H1 (cell line): ENCODE results near the gene TRIM14. TPM values are rescaled to one million over a fixed set of nuclear protein-coding genes. Genes with fewer than 3 reads are reported as not detected.

Experiments used
- CTCF ChIA-PET: fragments of 300-600 bp; sonication (Branson Sonifier 250); formaldehyde crosslinking; loops from one replicate; lab custom pipeline; 2021; ENCODE audit not compliant: partially characterized antibody; lab: Charles Lee
- POLR2A ChIA-PET: fragments of 300-600 bp; sonication (Branson Sonifier 250); formaldehyde crosslinking; loops from one replicate; lab custom pipeline; 2021; ENCODE audit warnings: inconsistent platforms; ENCODE audit not compliant: partially characterized antibody; lab: Charles Lee
- DNase-seq, 2 experiments: peaks; one replicate each; pipeline versions ENCODE4 v3.0.0 to v3.0.0-alpha.2; 2010 to 2022; ENCODE audit warnings: low spot score in 2 of 2, low read depth in 1 of 2, mixed read lengths in 1 of 2
- FAIRE-seq: peaks from 2 replicates; lab custom pipeline; 2011; peaks lifted over from hg19 to GRCh38; lab: Jason Lieb, UNC
- H2AFZ ChIP-seq: 2 replicates; pipeline ENCODE4 v1.8.1; 2012; ENCODE audit warnings: low read length, inconsistent platforms
- H2AK5ac ChIP-seq: 2 replicates; pipeline ENCODE4 v1.6.1; 2013; ENCODE audit warnings: low read depth, low read length
- H2BK120ac ChIP-seq: replicated peaks from 2 replicates; pipeline ENCODE3; 2013; ENCODE audit warnings: low read depth, low read length, inconsistent platforms
- H2BK12ac ChIP-seq: 2 replicates; pipeline ENCODE4 v1.6.1; 2013; ENCODE audit warnings: low read depth, low read length
- H2BK15ac ChIP-seq: 2 replicates; pipeline ENCODE4 v1.6.1; 2013; ENCODE audit warnings: low read length
- H2BK20ac ChIP-seq: 2 replicates; pipeline ENCODE4 v1.6.1; 2013; ENCODE audit warnings: low read length
- H2BK5ac ChIP-seq: 2 replicates; pipeline ENCODE4 v1.6.1; 2013; ENCODE audit warnings: low read depth, low read length
- H3K14ac ChIP-seq: 2 replicates; pipeline ENCODE4 v1.6.1; 2013; ENCODE audit warnings: inconsistent platforms; ENCODE audit not compliant: insufficient read length
- H3K18ac ChIP-seq: 2 replicates; pipeline ENCODE4 v1.6.1; 2013; ENCODE audit warnings: low read length; ENCODE audit errors: extremely low read depth
- H3K23ac ChIP-seq: 2 replicates; pipeline ENCODE4 v1.6.1; 2013; ENCODE audit warnings: inconsistent platforms; ENCODE audit not compliant: insufficient read length
- H3K23me2 ChIP-seq: 2 replicates; pipeline ENCODE4 v1.6.1; 2013; ENCODE audit warnings: low read depth, low read length
- H3K27ac ChIP-seq: 2 replicates; pipeline ENCODE4 v1.6.1; 2011; ENCODE audit warnings: low read depth, low read length, inconsistent platforms
- H3K27me3 ChIP-seq, 4 experiments: replicated peaks in 1 of 4; 1 replicate in 1 of 4; 2 replicates in 3 of 4; pipeline versions ENCODE4 v1.6.1 to v1.8.1; 2011 to 2013; ENCODE audit warnings: low read length in 3 of 4, mild to moderate bottlenecking in 3 of 4, inconsistent platforms in 2 of 4, mixed read lengths in 2 of 4, moderate library complexity in 1 of 4; ENCODE audit not compliant: control insufficient read depth in 3 of 4, insufficient read depth in 3 of 4; ENCODE audit errors: extremely low read depth in 1 of 4
- H3K36me3 ChIP-seq, 4 experiments: 2 replicates each; pipeline versions ENCODE4 v1.6.1 to v1.8.1; 2011 to 2013; ENCODE audit warnings: mild to moderate bottlenecking in 4 of 4, low read length in 3 of 4, moderate library complexity in 2 of 4, control low read depth in 1 of 4, inconsistent platforms in 1 of 4; ENCODE audit not compliant: insufficient read depth in 4 of 4, control insufficient read depth in 2 of 4
- H3K4ac ChIP-seq: replicated peaks from 2 replicates; pipeline ENCODE3; 2013; ENCODE audit warnings: low read length, low read depth, mixed read lengths, inconsistent platforms; ENCODE audit not compliant: insufficient read length
- H3K4me1 ChIP-seq, 4 experiments: replicated peaks in 1 of 4; 1 replicate in 1 of 4; 2 replicates in 3 of 4; pipeline versions ENCODE4 v1.6.1 to v1.8.1; 2011 to 2013; ENCODE audit warnings: low read length in 3 of 4, inconsistent platforms in 2 of 4, mixed read lengths in 1 of 4; ENCODE audit not compliant: insufficient read depth in 4 of 4, control insufficient read depth in 3 of 4
- H3K4me2 ChIP-seq, 2 experiments: 2 replicates each; pipeline versions ENCODE4 v1.6.1 to v1.8.1; 2011 to 2013; ENCODE audit warnings: low read depth in 2 of 2, low read length in 2 of 2, control low read depth in 1 of 2, inconsistent platforms in 1 of 2, mild to moderate bottlenecking in 1 of 2; ENCODE audit not compliant: insufficient read depth in 1 of 2
- H3K4me3 ChIP-seq, 4 experiments: fragments of 200-600, 300-600 bp in 1 of 4; sonication (generic), shearing (Covaris generic), sonication (Bioruptor Twin) in 1 of 4; 2 replicates each; pipeline versions ENCODE4 v1.5.1 to v1.8.1; 2011 to 2016; ENCODE audit warnings: low read length in 4 of 4, low read depth in 3 of 4, control low read depth in 2 of 4, inconsistent platforms in 2 of 4, mild to moderate bottlenecking in 2 of 4, mixed read lengths in 1 of 4, moderate library complexity in 1 of 4; ENCODE audit not compliant: insufficient read depth in 2 of 4; ENCODE audit errors: extremely low read depth in 1 of 4
- H3K56ac ChIP-seq: replicated peaks from 2 replicates; pipeline ENCODE3; 2013; ENCODE audit warnings: low read depth, mild to moderate bottlenecking, mixed read lengths, low read length, inconsistent platforms; ENCODE audit not compliant: insufficient read length
- H3K79me1 ChIP-seq: 2 replicates; pipeline ENCODE4 v1.6.1; 2013; ENCODE audit warnings: low read depth, low read length, control low read depth
- H3K79me2 ChIP-seq, 2 experiments: 2 replicates each; pipeline versions ENCODE4 v1.6.1 to v1.8.1; 2012 to 2013; ENCODE audit warnings: low read length in 2 of 2, mild to moderate bottlenecking in 2 of 2, inconsistent platforms in 1 of 2; ENCODE audit not compliant: insufficient read depth in 2 of 2, control insufficient read depth in 1 of 2
- H3K9ac ChIP-seq, 4 experiments: replicated peaks in 1 of 4; 1 replicate in 1 of 4; 2 replicates in 3 of 4; pipeline versions ENCODE4 v1.6.1 to v1.8.1; 2011 to 2013; ENCODE audit warnings: low read depth in 3 of 4, low read length in 3 of 4, control low read depth in 2 of 4, mild to moderate bottlenecking in 2 of 4, moderate library complexity in 2 of 4, inconsistent platforms in 1 of 4; ENCODE audit errors: extremely low read depth in 1 of 4
- H3K9me3 ChIP-seq, 2 experiments: 2 replicates each; pipeline versions ENCODE4 v1.6.1 to v1.8.1; 2012 to 2013; ENCODE audit warnings: mild to moderate bottlenecking in 2 of 2, moderate library complexity in 2 of 2, control low read depth in 1 of 2, inconsistent platforms in 1 of 2, low read depth in 1 of 2, low read length in 1 of 2, mixed read lengths in 1 of 2; ENCODE audit not compliant: insufficient read depth in 2 of 2
- H4K20me1 ChIP-seq, 2 experiments: replicated peaks in 1 of 2; 2 replicates each; pipeline versions ENCODE3 to v1.8.1; 2011 to 2013; ENCODE audit warnings: inconsistent platforms in 2 of 2, low read length in 2 of 2, mild to moderate bottlenecking in 1 of 2; ENCODE audit not compliant: insufficient read depth in 2 of 2, control insufficient read depth in 1 of 2
- H4K5ac ChIP-seq: 2 replicates; pipeline ENCODE4 v1.6.1; 2013; ENCODE audit warnings: low read length, low read depth, mixed read lengths, inconsistent platforms; ENCODE audit not compliant: insufficient read length
- H4K8ac ChIP-seq: 2 replicates; pipeline ENCODE4 v1.8.0; 2013; ENCODE audit warnings: mild to moderate bottlenecking, moderate library complexity, low read length, inconsistent platforms; ENCODE audit not compliant: insufficient read depth; ENCODE audit errors: extremely low read depth
- H4K91ac ChIP-seq: replicated peaks from 2 replicates; pipeline ENCODE3; 2013; ENCODE audit warnings: low read length, mixed read lengths, inconsistent platforms; ENCODE audit not compliant: insufficient read length
- KDM4A ChIP-seq: IDR thresholded peaks from one replicate; pipeline ENCODE4 v1.7.1; 2012; ENCODE audit warnings: low read depth, mild to moderate bottlenecking, moderate library complexity, low read length, inconsistent platforms; ENCODE audit not compliant: severe bottlenecking
- WGBS, 2 experiments: shearing (Covaris generic) in 1 of 2; methylation state at CpG; one replicate each; pipeline versions ENCODE4 v1.1.6 to v1.1.7; 2013 to 2015; ENCODE audit warnings: low lambda C conversion rate in 2 of 2, mixed read lengths in 2 of 2, inconsistent platforms in 1 of 2, low coverage in 1 of 2, missing lambda C conversion rate in 1 of 2; ENCODE audit not compliant: insufficient replicate concordance in 2 of 2, insufficient coverage in 1 of 2, insufficient read length in 1 of 2; ENCODE audit errors: extremely low coverage in 1 of 2, missing lambda C conversion rate in 1 of 2; 5-methylcytosine and 5-hydroxymethylcytosine counted together
- polyA plus RNA-seq, 7 experiments: library from polyadenylated mRNA; depleted of rRNA in 3 of 7; stranded (reverse) in 5 of 7; unstranded in 2 of 7; fragments of >200 nt in 5 of 7; fragments of 200-250 nt in 2 of 7; gene quantifications; 1 replicate in 5 of 7; 2 replicates in 1 of 7; 4 replicates in 1 of 7; pipeline versions ENCODE4 v1.2.1 to v1.2.3, GENCODE V29; 2011 to 2013; ENCODE audit warnings: missing spikeins in 2 of 7, mixed read lengths in 2 of 7
- total RNA-seq: library from RNA; stranded (reverse); fragmentation: NEBNext Ultra II Directional; extraction: Animal tissue kit (Norgen Biotek cat#: 25700); gene quantifications from 2 replicates; pipeline ENCODE4 v1.2.1, GENCODE V29; 2021

Gene TRIM14
- total and polyA plus RNA-seq, 2 of the 8 experiments (the other 6 are each of a cell fraction or from before 2014, with no cell fraction given): 9.2 to 19.4 TPM

DNA sequence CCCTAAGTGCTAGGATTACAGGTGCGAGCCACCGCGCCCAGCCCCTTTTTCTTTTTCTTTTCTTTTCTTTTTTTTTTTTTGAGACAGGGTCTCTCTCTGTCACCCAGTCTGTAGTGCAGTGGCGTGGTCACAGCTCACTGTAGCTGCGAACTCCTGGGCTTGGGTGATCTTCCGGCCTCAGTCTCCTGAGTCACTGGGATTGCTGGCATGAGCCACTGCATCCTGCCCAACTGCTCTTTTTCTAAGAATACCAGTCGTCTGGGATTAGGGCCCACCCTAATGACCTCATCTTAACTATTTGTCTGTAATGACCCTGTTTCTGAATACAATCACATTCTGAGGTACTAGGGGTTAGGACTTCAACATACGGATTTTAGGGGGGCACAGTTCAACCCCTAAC, 96.6 kb downstream of the TRIM14 start:
- Histone ChIP-seq H3K79me1 (no peaks in the 10 kb centered on the region), H4K20me1 (peaks cover 0 to 5% of the 10 kb centered on the region in 2 experiments), H3K56ac (no peak overlapping the region), H3K36me3 (0 out of 8 replicates have a peak, but pooled peaks cover 0 to 3% (median 0%) of the 10 kb centered on the region in 4 experiments), H2BK15ac (no peak overlapping the region), H3K27ac (no peak overlapping the region), H2AK5ac (no peak overlapping the region), H3K23me2 (no peaks in the 10 kb centered on the region), H2AFZ (no peak overlapping the region), H3K23ac (no peak overlapping the region), H2BK5ac (no peak overlapping the region), H2BK12ac (no peak overlapping the region)
- DNase-seq (no peak), FAIRE-seq (no peak)
- WGBS, 2 experiments: 86% methylated on average over 4 of the region's 8 CpGs; no CpG with 5 or more reads in 1 of the 2 experiments
- POLR2A ChIA-PET: no interaction called here
- no peak for TF ChIP-seq KDM4A
- TF ChIP-seq, all 59 proteins: peak for 0
- no peak overlapping the region for H4K91ac ChIP-seq
- no peak overlapping the region for H3K4me3 ChIP-seq
- CTCF ChIA-PET: interaction anchor here (0.9 kb wide), 1 partner anchor 15 kb away, joined by 3 read pairs; no protein-coding TSS in a partner anchor
- no peaks in the 10 kb centered on the region for H3K9me3 ChIP-seq
- no peak overlapping the region for H3K4ac ChIP-seq
- H3K4me2 ChIP-seq: no peak overlapping the region
- H3K18ac ChIP-seq: no peak overlapping the region
- no peak overlapping the region for H3K14ac ChIP-seq
- no peaks in the 10 kb centered on the region for H3K79me2 ChIP-seq
- no peaks in the 10 kb centered on the region for H3K4me1 ChIP-seq
- H4K8ac ChIP-seq: no peak overlapping the region
- H2BK120ac ChIP-seq: no peak overlapping the region
- H3K27me3 ChIP-seq: no peaks in the 10 kb centered on the region
- H4K5ac ChIP-seq: no peak overlapping the region
- H3K9ac ChIP-seq: no peak overlapping the region
- no peak overlapping the region for H2BK20ac ChIP-seq
